ENCODE data around the gene GABPA. TPM values are rescaled to one million over a fixed set of nuclear protein-coding genes. Genes with fewer than 3 reads are reported as not detected.

The GABPA gene
- total and polyA plus RNA-seq, 9 of the 15 experiments (the other 6 are each of a cell fraction or from before 2014, with no cell fraction given), result 8.9 to 35.7 (median 22.8) TPM

DNA sequence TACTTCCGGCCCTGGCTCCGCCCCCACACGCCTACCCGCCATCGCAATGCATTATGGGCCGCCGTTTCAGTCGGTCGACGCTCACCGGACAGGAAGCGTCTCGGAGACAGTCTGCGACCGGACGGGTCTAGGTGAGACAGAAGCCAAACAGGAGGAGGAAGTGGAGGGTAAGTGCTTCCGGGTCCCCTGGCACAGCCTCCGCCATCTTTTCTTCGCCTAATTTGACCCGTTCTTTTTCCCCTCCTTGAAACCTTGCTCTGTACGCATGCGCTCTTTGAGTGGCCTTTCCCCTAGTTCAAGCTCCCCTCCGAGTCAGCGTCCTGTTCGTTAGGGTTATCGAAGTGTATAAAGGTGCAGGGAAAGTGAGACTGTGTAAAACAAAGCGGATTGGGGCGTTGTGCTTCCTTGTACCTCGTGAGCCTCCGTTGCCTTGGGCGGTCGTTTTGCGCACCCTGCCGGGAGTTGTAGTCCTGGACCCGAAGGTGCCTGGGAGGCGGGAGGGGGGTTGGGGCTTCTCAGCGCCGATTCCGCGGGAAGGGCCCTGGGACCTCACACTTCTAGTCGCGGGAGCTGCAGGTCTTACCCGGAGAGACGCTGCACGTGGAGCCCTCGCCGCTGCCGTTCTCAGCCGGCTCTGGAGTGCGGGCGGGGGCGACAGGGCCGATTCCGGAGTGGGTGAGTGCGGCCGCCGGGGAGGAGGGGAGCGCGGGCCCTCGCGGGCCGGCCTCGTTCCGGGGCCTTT is at the start of gene GABPA, which contains the start of gene ATP5PF (continued):
- peak; percentile 81 for TF ChIP-seq TAF9B (IDR thresholded peaks at IDR 0.05; ENCODE audit: partially characterized antibody)
- TF ChIP-seq HNRNPK (IDR thresholded peaks at IDR 0.05; ENCODE audit: low read depth, low read length, poor library complexity, severe bottlenecking), result no peak
- no peak for TF ChIP-seq ARHGAP35 (IDR thresholded peaks at IDR 0.05; ENCODE audit: partially characterized antibody)
- no peak for TF ChIP-seq HNRNPH1 (optimal IDR thresholded peaks at IDR 0.05; ENCODE audit: low read depth, low read length)
- peak; percentile 77 for TF ChIP-seq CBX5 (IDR thresholded peaks at IDR 0.05; ENCODE audit: borderline replicate concordance, low read depth)
- TF ChIP-seq, protein P1, sequence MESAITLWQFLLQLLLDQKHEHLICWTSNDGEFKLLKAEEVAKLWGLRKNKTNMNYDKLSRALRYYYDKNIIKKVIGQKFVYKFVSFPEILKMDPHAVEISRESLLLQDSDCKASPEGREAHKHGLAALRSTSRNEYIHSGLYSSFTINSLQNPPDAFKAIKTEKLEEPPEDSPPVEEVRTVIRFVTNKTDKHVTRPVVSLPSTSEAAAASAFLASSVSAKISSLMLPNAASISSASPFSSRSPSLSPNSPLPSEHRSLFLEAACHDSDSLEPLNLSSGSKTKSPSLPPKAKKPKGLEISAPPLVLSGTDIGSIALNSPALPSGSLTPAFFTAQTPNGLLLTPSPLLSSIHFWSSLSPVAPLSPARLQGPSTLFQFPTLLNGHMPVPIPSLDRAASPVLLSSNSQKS (CRISPR knock-in tag; IDR thresholded peaks at IDR 0.05), result no peak
- no peak for TF ChIP-seq ZNF232 (CRISPR knock-in tag; IDR thresholded peaks at IDR 0.05)
- TF ChIP-seq BRD9 (IDR thresholded peaks at IDR 0.05; ENCODE audit: low read depth, partially characterized antibody), result peak; percentile 86
- TF ChIP-seq, protein P2, sequence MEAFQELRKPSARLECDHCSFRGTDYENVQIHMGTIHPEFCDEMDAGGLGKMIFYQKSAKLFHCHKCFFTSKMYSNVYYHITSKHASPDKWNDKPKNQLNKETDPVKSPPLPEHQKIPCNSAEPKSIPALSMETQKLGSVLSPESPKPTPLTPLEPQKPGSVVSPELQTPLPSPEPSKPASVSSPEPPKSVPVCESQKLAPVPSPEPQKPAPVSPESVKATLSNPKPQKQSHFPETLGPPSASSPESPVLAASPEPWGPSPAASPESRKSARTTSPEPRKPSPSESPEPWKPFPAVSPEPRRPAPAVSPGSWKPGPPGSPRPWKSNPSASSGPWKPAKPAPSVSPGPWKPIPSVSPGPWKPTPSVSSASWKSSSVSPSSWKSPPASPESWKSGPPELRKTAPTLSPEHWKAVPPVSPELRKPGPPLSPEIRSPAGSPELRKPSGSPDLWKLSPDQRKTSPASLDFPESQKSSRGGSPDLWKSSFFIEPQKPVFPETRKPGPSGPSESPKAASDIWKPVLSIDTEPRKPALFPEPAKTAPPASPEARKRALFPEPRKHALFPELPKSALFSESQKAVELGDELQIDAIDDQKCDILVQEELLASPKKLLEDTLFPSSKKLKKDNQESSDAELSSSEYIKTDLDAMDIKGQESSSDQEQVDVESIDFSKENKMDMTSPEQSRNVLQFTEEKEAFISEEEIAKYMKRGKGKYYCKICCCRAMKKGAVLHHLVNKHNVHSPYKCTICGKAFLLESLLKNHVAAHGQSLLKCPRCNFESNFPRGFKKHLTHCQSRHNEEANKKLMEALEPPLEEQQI (IDR thresholded peaks at IDR 0.05), result peak; percentile 71
- TF ChIP-seq CCNT2 (IDR thresholded peaks at IDR 0.05; ENCODE audit: borderline replicate concordance, extremely low read depth, insufficient read length, low read depth, low read length), result peak; percentile 57
- TF ChIP-seq, protein P3, sequence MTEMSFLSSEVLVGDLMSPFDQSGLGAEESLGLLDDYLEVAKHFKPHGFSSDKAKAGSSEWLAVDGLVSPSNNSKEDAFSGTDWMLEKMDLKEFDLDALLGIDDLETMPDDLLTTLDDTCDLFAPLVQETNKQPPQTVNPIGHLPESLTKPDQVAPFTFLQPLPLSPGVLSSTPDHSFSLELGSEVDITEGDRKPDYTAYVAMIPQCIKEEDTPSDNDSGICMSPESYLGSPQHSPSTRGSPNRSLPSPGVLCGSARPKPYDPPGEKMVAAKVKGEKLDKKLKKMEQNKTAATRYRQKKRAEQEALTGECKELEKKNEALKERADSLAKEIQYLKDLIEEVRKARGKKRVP (CRISPR knock-in tag; IDR thresholded peaks at IDR 0.05), result 0 out of 2 replicates have a peak, but pooled peaks have one; percentile 6
- peak; percentile 92 for TF ChIP-seq ZBTB8A (IDR thresholded peaks at IDR 0.05; ENCODE audit: partially characterized antibody)
- TF ChIP-seq RBBP5 (IDR thresholded peaks at IDR 0.05; ENCODE audit: borderline replicate concordance, insufficient read depth, low read length, poor library complexity, severe bottlenecking), result peak; percentile 81
- no peak for TF ChIP-seq KLF10 (CRISPR knock-in tag; IDR thresholded peaks at IDR 0.05)
- peak; percentile 90 for TF ChIP-seq C11orf30 (IDR thresholded peaks at IDR 0.05; ENCODE audit: low read depth)
- TF ChIP-seq, protein P4, sequence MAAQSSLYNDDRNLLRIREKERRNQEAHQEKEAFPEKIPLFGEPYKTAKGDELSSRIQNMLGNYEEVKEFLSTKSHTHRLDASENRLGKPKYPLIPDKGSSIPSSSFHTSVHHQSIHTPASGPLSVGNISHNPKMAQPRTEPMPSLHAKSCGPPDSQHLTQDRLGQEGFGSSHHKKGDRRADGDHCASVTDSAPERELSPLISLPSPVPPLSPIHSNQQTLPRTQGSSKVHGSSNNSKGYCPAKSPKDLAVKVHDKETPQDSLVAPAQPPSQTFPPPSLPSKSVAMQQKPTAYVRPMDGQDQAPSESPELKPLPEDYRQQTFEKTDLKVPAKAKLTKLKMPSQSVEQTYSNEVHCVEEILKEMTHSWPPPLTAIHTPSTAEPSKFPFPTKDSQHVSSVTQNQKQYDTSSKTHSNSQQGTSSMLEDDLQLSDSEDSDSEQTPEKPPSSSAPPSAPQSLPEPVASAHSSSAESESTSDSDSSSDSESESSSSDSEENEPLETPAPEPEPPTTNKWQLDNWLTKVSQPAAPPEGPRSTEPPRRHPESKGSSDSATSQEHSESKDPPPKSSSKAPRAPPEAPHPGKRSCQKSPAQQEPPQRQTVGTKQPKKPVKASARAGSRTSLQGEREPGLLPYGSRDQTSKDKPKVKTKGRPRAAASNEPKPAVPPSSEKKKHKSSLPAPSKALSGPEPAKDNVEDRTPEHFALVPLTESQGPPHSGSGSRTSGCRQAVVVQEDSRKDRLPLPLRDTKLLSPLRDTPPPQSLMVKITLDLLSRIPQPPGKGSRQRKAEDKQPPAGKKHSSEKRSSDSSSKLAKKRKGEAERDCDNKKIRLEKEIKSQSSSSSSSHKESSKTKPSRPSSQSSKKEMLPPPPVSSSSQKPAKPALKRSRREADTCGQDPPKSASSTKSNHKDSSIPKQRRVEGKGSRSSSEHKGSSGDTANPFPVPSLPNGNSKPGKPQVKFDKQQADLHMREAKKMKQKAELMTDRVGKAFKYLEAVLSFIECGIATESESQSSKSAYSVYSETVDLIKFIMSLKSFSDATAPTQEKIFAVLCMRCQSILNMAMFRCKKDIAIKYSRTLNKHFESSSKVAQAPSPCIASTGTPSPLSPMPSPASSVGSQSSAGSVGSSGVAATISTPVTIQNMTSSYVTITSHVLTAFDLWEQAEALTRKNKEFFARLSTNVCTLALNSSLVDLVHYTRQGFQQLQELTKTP (IDR thresholded peaks at IDR 0.05; ENCODE audit: low read depth in 1 of 2, partially characterized antibody in 2 of 2), result peak in 1 of 2 experiments; percentile 92
- TF ChIP-seq ZNF311 (CRISPR knock-in tag; IDR thresholded peaks at IDR 0.05), result no peak
- TF ChIP-seq ZNF507 (tag; conservative IDR thresholded peaks at IDR 0.05), result no peak
- TF ChIP-seq ZNF408 (CRISPR knock-in tag; IDR thresholded peaks at IDR 0.05; ENCODE audit: low read depth), result no peak
- TF ChIP-seq SMARCE1 (IDR thresholded peaks at IDR 0.05), result no peak
